Hepatocyte (in vitro differentiated cells): Measurements from ENCODE around the gene LRRC27. TPM values are rescaled to one million over a fixed set of nuclear protein-coding genes. Genes with fewer than 3 reads are reported as not detected.

Experiments
- DNase-seq: peaks from one replicate; pipeline ENCODE4 v3.0.0-alpha.2; 2016; ENCODE audit warnings: low spot score
- H2AFZ ChIP-seq: fragments of 200-600 bp; sonication (generic); 2 replicates; pipeline ENCODE4 v1.6.0; 2016; ENCODE audit warnings: antibody characterized with exemption, mild to moderate bottlenecking
- H3K27ac ChIP-seq: fragments of 200-600 bp; sonication (generic); 2 replicates; pipeline ENCODE4 v1.5.1; 2016; ENCODE audit warnings: mild to moderate bottlenecking
- H3K27me3 ChIP-seq: fragments of 200-600 bp; sonication (generic); 2 replicates; pipeline ENCODE4 v1.6.1; 2016
- H3K36me3 ChIP-seq: fragments of 200-600 bp; sonication (generic); replicated peaks from 2 replicates; pipeline ENCODE4 v1.5.1; 2016; ENCODE audit warnings: low read depth; ENCODE audit not compliant: insufficient read depth
- H3K4me1 ChIP-seq: fragments of 200-600 bp; sonication (generic); 2 replicates; pipeline ENCODE4 v1.5.1; 2016; ENCODE audit warnings: mild to moderate bottlenecking, moderate library complexity; ENCODE audit not compliant: insufficient read depth
- H3K4me2 ChIP-seq: fragments of 200-600 bp; sonication (generic); 2 replicates; pipeline ENCODE4 v1.6.0; 2016
- H3K4me3 ChIP-seq: fragments of 200-600 bp; sonication (generic); 2 replicates; pipeline ENCODE4 v1.5.1; 2016; ENCODE audit warnings: mild to moderate bottlenecking
- H3K79me2 ChIP-seq: fragments of 200-600 bp; sonication (generic); 2 replicates; pipeline ENCODE4 v1.6.0; 2017; ENCODE audit warnings: mild to moderate bottlenecking
- H3K9me2 ChIP-seq: fragments of 200-600 bp; sonication (generic); replicated peaks from 2 replicates; pipeline ENCODE4 v1.6.0; 2017; ENCODE audit warnings: mild to moderate bottlenecking; ENCODE audit not compliant: insufficient read depth
- H3K9me3 ChIP-seq: fragments of 200-600 bp; sonication (generic); 2 replicates; pipeline ENCODE4 v1.5.1; 2016; ENCODE audit warnings: low read depth, mild to moderate bottlenecking
- H4K20me1 ChIP-seq: fragments of 200-600 bp; sonication (generic); 2 replicates; pipeline ENCODE4 v1.6.0; 2016; ENCODE audit warnings: mild to moderate bottlenecking; ENCODE audit not compliant: insufficient read depth, poor library complexity, severe bottlenecking
- CTCF ChIP-seq: fragments of 200-600 bp; sonication (generic); IDR thresholded peaks from 2 replicates; pipeline ENCODE4 v1.5.1; 2016; ENCODE audit warnings: antibody characterized with exemption, mild to moderate bottlenecking; ENCODE audit not compliant: poor library complexity
- EZH2 ChIP-seq: fragments of 200-600 bp; sonication (generic); IDR thresholded peaks from 2 replicates; pipeline ENCODE4 v1.6.1; 2016; ENCODE audit warnings: antibody characterized with exemption, mild to moderate bottlenecking, borderline replicate concordance
- EZH2phosphoT487 ChIP-seq: fragments of 200-600 bp; sonication (generic); IDR thresholded peaks from one replicate; pipeline ENCODE4 v1.6.1; 2018; ENCODE audit warnings: antibody characterized with exemption, mild to moderate bottlenecking, low read depth, moderate library complexity; ENCODE audit not compliant: unreplicated experiment, severe bottlenecking
- WGBS: methylation state at CpG from one replicate; pipeline ENCODE4 v1.1.6; 2016; ENCODE audit warnings: low lambda C conversion rate; ENCODE audit errors: missing lambda C conversion rate; 5-methylcytosine and 5-hydroxymethylcytosine counted together
- polyA plus RNA-seq: library from polyadenylated mRNA; unstranded; fragments of >200 nt; fragmentation: Nextera tagmentation; extraction: Ambion mirVana; gene quantifications from 2 replicates; pipeline ENCODE4 v1.2.1, GENCODE V29; 2016
- total RNA-seq: library from RNA; depleted of rRNA; stranded (reverse); fragments of >200 nt; gene quantifications from 2 replicates; pipeline ENCODE4 v1.2.3, GENCODE V29; 2014

The LRRC27 gene
- total and polyA plus RNA-seq, 2 experiments from 2014 or later = 7.5 to 8.3 TPM

GRCh38 chr10:132422903-132423825 is 91.2 kb downstream of the LRRC27 start:
- Histone ChIP-seq H3K9me2 (no peaks in the 10 kb centered on the region), H3K4me2 (no peak overlapping the region), H3K36me3 (no peaks in the 10 kb centered on the region), H3K4me1 (peaks cover 49% of the 10 kb centered on the region), H3K9me3 (no peaks in the 10 kb centered on the region), H3K27ac (peak overlapping the region; percentile 99), H2AFZ (no peak overlapping the region), H3K4me3 (no peak overlapping the region), H3K79me2 (peaks cover 12% of the 10 kb centered on the region), H3K27me3 (no peaks in the 10 kb centered on the region), H4K20me1 (no peaks in the 10 kb centered on the region)
- 90% methylated on average over 26 of the region's 26 CpGs for WGBS
- no peak for DNase-seq
- TF ChIP-seq EZH2 (no peak), CTCF (no peak), EZH2phosphoT487 (no peak)

GRCh38 chr10:132423966-132424861 is 92.2 kb downstream of the LRRC27 start:
- H3K4me1 ChIP-seq = peaks cover 39% of the 10 kb centered on the region
- no peaks in the 10 kb centered on the region for H4K20me1 ChIP-seq
- no peaks in the 10 kb centered on the region for H3K9me3 ChIP-seq
- TF ChIP-seq CTCF (no peak), EZH2phosphoT487 (no peak), EZH2 (no peak)
- H3K36me3 ChIP-seq = no peaks in the 10 kb centered on the region
- no peak for DNase-seq
- H3K4me2 ChIP-seq = no peak overlapping the region
- H3K9me2 ChIP-seq = no peaks in the 10 kb centered on the region
- H3K27ac ChIP-seq = no peak overlapping the region
- 91% methylated on average over 21 of the region's 21 CpGs for WGBS
- no peak overlapping the region for H3K4me3 ChIP-seq
- H3K79me2 ChIP-seq = peaks cover 7% of the 10 kb centered on the region
- H2AFZ ChIP-seq = no peak overlapping the region
- no peaks in the 10 kb centered on the region for H3K27me3 ChIP-seq

GRCh38 chr10:132425029-132425756 is 93.2 kb downstream of the LRRC27 start:
- 99% methylated on average over 51 of the region's 61 CpGs for WGBS
- H3K36me3 ChIP-seq = no peaks in the 10 kb centered on the region
- no peaks in the 10 kb centered on the region for H3K9me2 ChIP-seq
- H3K4me1 ChIP-seq = peaks cover 32% of the 10 kb centered on the region
- H3K27ac ChIP-seq = no peak overlapping the region
- H4K20me1 ChIP-seq = no peaks in the 10 kb centered on the region
- no peak overlapping the region for H3K4me2 ChIP-seq
- no peak for TF ChIP-seq EZH2
- no peak for TF ChIP-seq EZH2phosphoT487
- TF ChIP-seq CTCF = no peak
- H3K9me3 ChIP-seq = no peaks in the 10 kb centered on the region
- DNase-seq = no peak
- peaks cover 7% of the 10 kb centered on the region for H3K79me2 ChIP-seq
- no peak overlapping the region for H2AFZ ChIP-seq
- no peaks in the 10 kb centered on the region for H3K27me3 ChIP-seq
- H3K4me3 ChIP-seq = no peak overlapping the region
